ENCODE data around the gene SUSD4. TPM values are rescaled to one million over a fixed set of nuclear protein-coding genes. Genes with fewer than 3 reads are reported as not detected.

The SUSD4 gene
- total and polyA plus RNA-seq, 2 of the 4 experiments (the other 2 are of a cell fraction) = 1.8 to 2.7 TPM

DNA sequence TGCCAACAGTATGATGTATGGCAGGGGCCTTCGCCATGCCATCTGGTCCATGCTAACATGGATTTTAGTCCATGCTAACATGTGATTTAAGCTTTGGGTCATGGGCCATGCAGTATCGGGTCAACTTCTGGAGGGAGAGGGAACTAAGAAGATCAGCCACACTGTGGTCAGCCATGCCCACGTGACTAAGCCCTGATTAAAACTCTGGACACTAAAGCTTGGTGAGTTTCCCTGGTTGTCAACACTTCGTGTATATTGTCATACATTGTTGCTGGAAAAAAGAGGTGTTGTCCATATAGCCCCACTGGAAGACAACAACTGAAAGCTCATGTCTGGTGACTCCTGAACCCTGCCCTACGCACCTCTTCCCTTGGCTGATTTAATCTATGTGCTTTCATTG, 90.5 kb downstream of the SUSD4 start:
- peaks cover 11% of the 10 kb centered on the region for H3K27me3 ChIP-seq (ENCODE audit: control insufficient read depth, insufficient read depth, low read length)
- H4K8ac ChIP-seq (ENCODE audit: low read depth in 2 of 2, low read length in 2 of 2) = no peak overlapping the region
- no peaks in the 10 kb centered on the region for H3K9me1 ChIP-seq (ENCODE audit: insufficient read depth, low read length)
- ChIA-PET CTCF (no interaction called here), POLR2A (ENCODE audit: unreplicated experiment) (no interaction called here)
- H3K9ac ChIP-seq (ENCODE audit: low read depth, low read length) = no peak overlapping the region
- intact Hi-C loops (cut with micrococcal nuclease) = no loop called here
- H2BK5ac ChIP-seq (ENCODE audit: low read depth, low read length, poor library complexity, severe bottlenecking) = no peak overlapping the region
- no peak overlapping the region for H3K4me3 ChIP-seq (ENCODE audit: insufficient read depth, low read depth, low read length)
- H3K56ac ChIP-seq (ENCODE audit: extremely low read depth, insufficient read depth, low read length) = no peak overlapping the region
- H2AFZ ChIP-seq (replicated peaks; ENCODE audit: low read length, poor library complexity) = no peak overlapping the region
- no peaks in the 10 kb centered on the region for H3K79me1 ChIP-seq (ENCODE audit: low read depth in 1 of 2, low read length in 2 of 2)
- H4K5ac ChIP-seq (ENCODE audit: low read depth, low read length) = no peak overlapping the region
- H2BK120ac ChIP-seq (ENCODE audit: low read depth, low read length) = no peak overlapping the region
- ATAC-seq (ENCODE audit: low read depth) (no peak), DNase-seq (no peak)
- no peak overlapping the region for H2BK20ac ChIP-seq (ENCODE audit: low read depth, low read length)
- no peak overlapping the region for H3K14ac ChIP-seq (replicated peaks; ENCODE audit: low read depth, low read length)
- H2AK9ac ChIP-seq (replicated peaks; ENCODE audit: low read depth, low read length, poor library complexity) = no peak overlapping the region
- no TSS peak for BruUV-seq (replicated peaks)
- no peak overlapping the region for H2BK15ac ChIP-seq (ENCODE audit: low read depth, low read length)
- no peak overlapping the region for H2AK5ac ChIP-seq (ENCODE audit: low read depth, low read length)
- H3K4me1 ChIP-seq (ENCODE audit: control insufficient read depth, insufficient read depth, low read length) = no peaks in the 10 kb centered on the region
- in situ Hi-C loops (cut with MboI; ENCODE audit: low sequenced_read_pairs) = no loop called here
- dilution Hi-C loops (cut with HindIII; ENCODE audit: low sequenced_read_pairs, unreplicated experiment) = no loop called here
- WGBS, 2 experiments (ENCODE audit: extremely low coverage in 2 of 2, insufficient read length in 1 of 2) = 90% methylated on average over 2 of the region's 5 CpGs; no CpG with 5 or more reads in 1 of the 2 experiments
- H3K4me2 ChIP-seq (ENCODE audit: low read depth, low read length) = no peak overlapping the region
- no peak overlapping the region for H3K18ac ChIP-seq (ENCODE audit: low read depth, low read length)
- TF ChIP-seq MAFK (IDR thresholded peaks at IDR 0.05; ENCODE audit: low read depth, low read length) (no peak), RAD21 (IDR thresholded peaks at IDR 0.05; ENCODE audit: low read length) (no peak), FOS (IDR thresholded peaks at IDR 0.05; ENCODE audit: low read depth, low read length) (no peak), RFX5 (IDR thresholded peaks at IDR 0.05; ENCODE audit: low read depth, low read length) (no peak), MAZ (IDR thresholded peaks at IDR 0.05; ENCODE audit: borderline replicate concordance, low read depth, low read length) (no peak), CHD1 (IDR thresholded peaks at IDR 0.05; ENCODE audit: low read depth, low read length) (no peak), CEBPB (IDR thresholded peaks at IDR 0.05; ENCODE audit: low read depth, low read length) (no peak), MXI1 (IDR thresholded peaks at IDR 0.05; ENCODE audit: borderline replicate concordance, low read depth, low read length) (no peak), SMC3 (IDR thresholded peaks at IDR 0.05; ENCODE audit: low read depth, low read length) (no peak)
- TF ChIP-seq, protein P1, sequence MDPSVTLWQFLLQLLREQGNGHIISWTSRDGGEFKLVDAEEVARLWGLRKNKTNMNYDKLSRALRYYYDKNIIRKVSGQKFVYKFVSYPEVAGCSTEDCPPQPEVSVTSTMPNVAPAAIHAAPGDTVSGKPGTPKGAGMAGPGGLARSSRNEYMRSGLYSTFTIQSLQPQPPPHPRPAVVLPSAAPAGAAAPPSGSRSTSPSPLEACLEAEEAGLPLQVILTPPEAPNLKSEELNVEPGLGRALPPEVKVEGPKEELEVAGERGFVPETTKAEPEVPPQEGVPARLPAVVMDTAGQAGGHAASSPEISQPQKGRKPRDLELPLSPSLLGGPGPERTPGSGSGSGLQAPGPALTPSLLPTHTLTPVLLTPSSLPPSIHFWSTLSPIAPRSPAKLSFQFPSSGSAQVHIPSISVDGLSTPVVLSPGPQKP (IDR thresholded peaks at IDR 0.05; ENCODE audit: borderline replicate concordance, low read depth, low read length) = no peak
- TF ChIP-seq, protein P2, sequence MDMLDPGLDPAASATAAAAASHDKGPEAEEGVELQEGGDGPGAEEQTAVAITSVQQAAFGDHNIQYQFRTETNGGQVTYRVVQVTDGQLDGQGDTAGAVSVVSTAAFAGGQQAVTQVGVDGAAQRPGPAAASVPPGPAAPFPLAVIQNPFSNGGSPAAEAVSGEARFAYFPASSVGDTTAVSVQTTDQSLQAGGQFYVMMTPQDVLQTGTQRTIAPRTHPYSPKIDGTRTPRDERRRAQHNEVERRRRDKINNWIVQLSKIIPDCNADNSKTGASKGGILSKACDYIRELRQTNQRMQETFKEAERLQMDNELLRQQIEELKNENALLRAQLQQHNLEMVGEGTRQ (IDR thresholded peaks at IDR 0.05; ENCODE audit: low read depth, low read length) = no peak
- no peak overlapping the region for H3K23ac ChIP-seq (ENCODE audit: low read depth, low read length)
- no peak overlapping the region for H3K27ac ChIP-seq (ENCODE audit: insufficient read depth, low read length)
- no peaks in the 10 kb centered on the region for H3K36me3 ChIP-seq (ENCODE audit: control insufficient read depth, insufficient read depth, low read length)
- no peaks in the 10 kb centered on the region for H4K20me1 ChIP-seq (ENCODE audit: insufficient read depth, low read length)
- H4K91ac ChIP-seq (ENCODE audit: insufficient read depth, low read depth, low read length) = no peak overlapping the region
- H3K4ac ChIP-seq (ENCODE audit: low read depth, low read length) = no peak overlapping the region
- no peaks in the 10 kb centered on the region for H3K9me3 ChIP-seq (ENCODE audit: control insufficient read depth, insufficient read depth, low read length)
